GM12878 (cell line): ENCODE measurements around the gene RRAGD. TPM values are rescaled to one million over a fixed set of nuclear protein-coding genes. Genes with fewer than 3 reads are reported as not detected.

Experiments
- BHLHE40 ChIP-seq, 2 experiments: fragments of 450-650 bp in 1 of 2; IDR thresholded peaks; 2 replicates each; pipeline ENCODE4 v1.6.1; 2011 to 2017; ENCODE audit warnings: low read depth in 2 of 2, borderline replicate concordance in 1 of 2, improper control_type of control experiment in 1 of 2, low read length in 1 of 2, mild to moderate bottlenecking in 1 of 2
- CBX5 ChIP-seq: sonication (generic); IDR thresholded peaks from 2 replicates; pipeline ENCODE4 v1.6.1; 2016; ENCODE audit warnings: low read depth, moderate library complexity, mild to moderate bottlenecking, inconsistent platforms
- CHD2 ChIP-seq: IDR thresholded peaks from 2 replicates; pipeline ENCODE4 v1.6.1; 2011; ENCODE audit warnings: low read depth, low read length, improper control_type of control experiment, borderline replicate concordance
- EZH2 ChIP-seq: IDR thresholded peaks from 2 replicates; pipeline ENCODE4 v1.6.1; 2012; ENCODE audit warnings: low read depth, mild to moderate bottlenecking, control low read depth, inconsistent platforms, low read length, borderline replicate concordance; ENCODE audit not compliant: control insufficient read depth
- MTA2 ChIP-seq: fragments of 450-650 bp; IDR thresholded peaks from 2 replicates; pipeline ENCODE4 v1.6.1; 2016; ENCODE audit warnings: low read depth, mild to moderate bottlenecking, moderate library complexity
- NFYB ChIP-seq: IDR thresholded peaks from 2 replicates; pipeline ENCODE4 v1.6.1; 2011; ENCODE audit warnings: low read depth, mild to moderate bottlenecking, low read length, improper control_type of control experiment, moderate library complexity; ENCODE audit not compliant: insufficient read depth
- POLR2A ChIP-seq: IDR thresholded peaks from 2 replicates; pipeline ENCODE4 v1.6.1; 2011; ENCODE audit warnings: low read depth, mild to moderate bottlenecking, low read length
- RUNX3 ChIP-seq: IDR thresholded peaks from 2 replicates; pipeline ENCODE4 v1.6.1; 2012; ENCODE audit warnings: low read length, inconsistent platforms
- SMAD1 ChIP-seq: fragments of 450-650 bp; IDR thresholded peaks from 2 replicates; pipeline ENCODE4 v1.6.1; 2018; ENCODE audit warnings: mild to moderate bottlenecking, low read depth; ENCODE audit not compliant: partially characterized antibody
- SMC3 ChIP-seq: IDR thresholded peaks from 2 replicates; pipeline ENCODE4 v1.6.1; 2011; ENCODE audit warnings: low read length, improper control_type of control experiment, borderline replicate concordance
- SP1 ChIP-seq: IDR thresholded peaks from one replicate; pipeline ENCODE4 v1.6.1; 2011; ENCODE audit warnings: low read depth, low read length
- STAT3 ChIP-seq: IDR thresholded peaks from 2 replicates; pipeline ENCODE4 v1.6.1; 2011; ENCODE audit warnings: low read depth, low read length, improper control_type of control experiment
- YY1 ChIP-seq: IDR thresholded peaks from 2 replicates; pipeline ENCODE4 v1.6.1; 2011; ENCODE audit warnings: low read depth, mild to moderate bottlenecking, low read length
- ZNF217 ChIP-seq: fragments of 450-650 bp; IDR thresholded peaks from 2 replicates; pipeline ENCODE4 v1.6.1; 2017; ENCODE audit warnings: antibody characterized with exemption, mild to moderate bottlenecking
- polyA plus RNA-seq, 11 experiments: library from polyadenylated mRNA; depleted of rRNA in 4 of 11; unstranded in 6 of 11; stranded (reverse) in 5 of 11; fragments of >200 nt; fragmentation: Nextera tagmentation in 4 of 11; fragmentation: Illumina TruSeq in 1 of 11; extraction: Ambion mirVana in 4 of 11; extraction: Trizol in 1 of 11; gene quantifications; 1 replicate in 1 of 11; 2 replicates in 10 of 11; pipeline versions ENCODE4 v1.2.1 to v1.2.3, GENCODE V29; 2011 to 2016; ENCODE audit warnings: inconsistent platforms in 2 of 11, missing spikeins in 2 of 11, low read depth in 1 of 11
- total RNA-seq, 4 experiments: library from RNA; depleted of rRNA in 3 of 4; stranded (reverse); fragments of >200 nt in 3 of 4; fragmentation: Illumina TruSeq in 1 of 4; extraction: Trizol in 1 of 4; gene quantifications; 2 replicates each; pipeline versions ENCODE4 v1.2.1 to v1.2.3, GENCODE V29; 2013 to 2021
- TF ChIP-seq, protein P1 (sequence below): fragments of 450-650 bp; IDR thresholded peaks from 2 replicates; pipeline ENCODE4 v1.6.1; 2016; ENCODE audit warnings: mild to moderate bottlenecking
- TF ChIP-seq, protein P2 (sequence below): IDR thresholded peaks from 2 replicates; pipeline ENCODE4 v1.6.1; 2012; ENCODE audit warnings: low read length, inconsistent platforms
- TF ChIP-seq, protein P3 (sequence below): fragments of 450-650 bp; formaldehyde crosslinking; IDR thresholded peaks from 2 replicates; pipeline ENCODE4 v1.5.0; 2022; ENCODE audit warnings: mild to moderate bottlenecking, missing genetic modification characterization
- TF ChIP-seq, protein P4 (sequence below), 3 experiments: IDR thresholded peaks in 2 of 3; conservative IDR thresholded peaks in 1 of 3; 2 replicates each; pipeline ENCODE4 v1.5.1; 2011; ENCODE audit warnings: low read depth in 3 of 3, low read length in 3 of 3, mild to moderate bottlenecking in 3 of 3, control low read depth in 2 of 3, moderate library complexity in 2 of 3, inconsistent platforms in 1 of 3, mixed read lengths in 1 of 3; ENCODE audit not compliant: control insufficient read depth in 2 of 3, insufficient read depth in 1 of 3; ENCODE audit errors: extremely low read depth in 1 of 3
- TF ChIP-seq, protein P5 (sequence below): fragments of 450-650 bp; IDR thresholded peaks from 2 replicates; pipeline ENCODE4 v1.6.1; 2016; ENCODE audit warnings: mild to moderate bottlenecking

Gene RRAGD
- total and polyA plus RNA-seq, 10 of the 15 experiments (the other 5 are each of a cell fraction or from before 2014, with no cell fraction given), result 4.6 to 17.4 (median 8.5) TPM

DNA sequence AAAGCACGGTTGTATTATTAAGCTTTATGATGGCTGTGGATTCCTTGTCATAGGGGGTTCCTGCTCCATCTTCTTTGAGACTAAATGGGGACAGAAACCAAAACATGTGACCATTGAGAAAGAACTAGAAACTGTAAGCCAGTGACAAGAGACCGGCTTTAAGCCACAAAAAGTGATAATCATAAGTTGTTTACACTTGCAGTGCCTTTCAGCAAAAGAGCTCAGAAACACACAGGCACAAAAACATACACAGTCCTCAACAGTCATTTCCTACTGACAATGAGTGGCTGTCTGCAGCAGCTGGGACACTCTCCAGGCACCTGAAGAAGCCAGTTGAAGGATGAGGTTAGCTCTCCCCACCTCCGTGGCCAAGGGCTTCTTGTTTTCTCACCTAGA, 39.6 kb downstream of the RRAGD start (continued):
- TF ChIP-seq, protein P1, sequence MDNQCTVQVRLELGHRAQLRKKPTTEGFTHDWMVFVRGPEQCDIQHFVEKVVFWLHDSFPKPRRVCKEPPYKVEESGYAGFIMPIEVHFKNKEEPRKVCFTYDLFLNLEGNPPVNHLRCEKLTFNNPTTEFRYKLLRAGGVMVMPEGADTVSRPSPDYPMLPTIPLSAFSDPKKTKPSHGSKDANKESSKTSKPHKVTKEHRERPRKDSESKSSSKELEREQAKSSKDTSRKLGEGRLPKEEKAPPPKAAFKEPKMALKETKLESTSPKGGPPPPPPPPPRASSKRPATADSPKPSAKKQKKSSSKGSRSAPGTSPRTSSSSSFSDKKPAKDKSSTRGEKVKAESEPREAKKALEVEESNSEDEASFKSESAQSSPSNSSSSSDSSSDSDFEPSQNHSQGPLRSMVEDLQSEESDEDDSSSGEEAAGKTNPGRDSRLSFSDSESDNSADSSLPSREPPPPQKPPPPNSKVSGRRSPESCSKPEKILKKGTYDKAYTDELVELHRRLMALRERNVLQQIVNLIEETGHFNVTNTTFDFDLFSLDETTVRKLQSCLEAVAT, result no peak
- TF ChIP-seq NFYB (no peak), ZNF217 (no peak), STAT3 (no peak), CBX5 (0 out of 2 replicates have a peak, but pooled peaks have one; percentile 45), BHLHE40 (IDR thresholded peaks at IDR 0.05; ENCODE audit: borderline replicate concordance in 1 of 2, low read depth in 2 of 2, low read length in 1 of 2) (peak; percentile 9 to 26; a peak in 1 of 4 replicates), SMAD1 (no peak), CHD2 (no peak), SP1 (no peak), POLR2A (no peak), YY1 (no peak), RUNX3 (peak; percentile 80), MTA2 (peak; percentile 42; the same call in 1 of the 2 replicates), EZH2 (no peak), SMC3 (no peak)
- TF ChIP-seq, protein P2, sequence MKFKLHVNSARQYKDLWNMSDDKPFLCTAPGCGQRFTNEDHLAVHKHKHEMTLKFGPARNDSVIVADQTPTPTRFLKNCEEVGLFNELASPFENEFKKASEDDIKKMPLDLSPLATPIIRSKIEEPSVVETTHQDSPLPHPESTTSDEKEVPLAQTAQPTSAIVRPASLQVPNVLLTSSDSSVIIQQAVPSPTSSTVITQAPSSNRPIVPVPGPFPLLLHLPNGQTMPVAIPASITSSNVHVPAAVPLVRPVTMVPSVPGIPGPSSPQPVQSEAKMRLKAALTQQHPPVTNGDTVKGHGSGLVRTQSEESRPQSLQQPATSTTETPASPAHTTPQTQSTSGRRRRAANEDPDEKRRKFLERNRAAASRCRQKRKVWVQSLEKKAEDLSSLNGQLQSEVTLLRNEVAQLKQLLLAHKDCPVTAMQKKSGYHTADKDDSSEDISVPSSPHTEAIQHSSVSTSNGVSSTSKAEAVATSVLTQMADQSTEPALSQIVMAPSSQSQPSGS, result no peak; the same call in none of the 2 replicates
- TF ChIP-seq, protein P3, sequence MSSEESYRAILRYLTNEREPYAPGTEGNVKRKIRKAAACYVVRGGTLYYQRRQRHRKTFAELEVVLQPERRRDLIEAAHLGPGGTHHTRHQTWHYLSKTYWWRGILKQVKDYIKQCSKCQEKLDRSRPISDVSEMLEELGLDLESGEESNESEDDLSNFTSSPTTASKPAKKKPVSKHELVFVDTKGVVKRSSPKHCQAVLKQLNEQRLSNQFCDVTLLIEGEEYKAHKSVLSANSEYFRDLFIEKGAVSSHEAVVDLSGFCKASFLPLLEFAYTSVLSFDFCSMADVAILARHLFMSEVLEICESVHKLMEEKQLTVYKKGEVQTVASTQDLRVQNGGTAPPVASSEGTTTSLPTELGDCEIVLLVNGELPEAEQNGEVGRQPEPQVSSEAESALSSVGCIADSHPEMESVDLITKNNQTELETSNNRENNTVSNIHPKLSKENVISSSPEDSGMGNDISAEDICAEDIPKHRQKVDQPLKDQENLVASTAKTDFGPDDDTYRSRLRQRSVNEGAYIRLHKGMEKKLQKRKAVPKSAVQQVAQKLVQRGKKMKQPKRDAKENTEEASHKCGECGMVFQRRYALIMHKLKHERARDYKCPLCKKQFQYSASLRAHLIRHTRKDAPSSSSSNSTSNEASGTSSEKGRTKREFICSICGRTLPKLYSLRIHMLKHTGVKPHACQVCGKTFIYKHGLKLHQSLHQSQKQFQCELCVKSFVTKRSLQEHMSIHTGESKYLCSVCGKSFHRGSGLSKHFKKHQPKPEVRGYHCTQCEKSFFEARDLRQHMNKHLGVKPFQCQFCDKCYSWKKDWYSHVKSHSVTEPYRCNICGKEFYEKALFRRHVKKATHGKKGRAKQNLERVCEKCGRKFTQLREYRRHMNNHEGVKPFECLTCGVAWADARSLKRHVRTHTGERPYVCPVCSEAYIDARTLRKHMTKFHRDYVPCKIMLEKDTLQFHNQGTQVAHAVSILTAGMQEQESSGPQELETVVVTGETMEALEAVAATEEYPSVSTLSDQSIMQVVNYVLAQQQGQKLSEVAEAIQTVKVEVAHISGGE (CRISPR knock-in tag), result no peak
- TF ChIP-seq, protein P4, sequence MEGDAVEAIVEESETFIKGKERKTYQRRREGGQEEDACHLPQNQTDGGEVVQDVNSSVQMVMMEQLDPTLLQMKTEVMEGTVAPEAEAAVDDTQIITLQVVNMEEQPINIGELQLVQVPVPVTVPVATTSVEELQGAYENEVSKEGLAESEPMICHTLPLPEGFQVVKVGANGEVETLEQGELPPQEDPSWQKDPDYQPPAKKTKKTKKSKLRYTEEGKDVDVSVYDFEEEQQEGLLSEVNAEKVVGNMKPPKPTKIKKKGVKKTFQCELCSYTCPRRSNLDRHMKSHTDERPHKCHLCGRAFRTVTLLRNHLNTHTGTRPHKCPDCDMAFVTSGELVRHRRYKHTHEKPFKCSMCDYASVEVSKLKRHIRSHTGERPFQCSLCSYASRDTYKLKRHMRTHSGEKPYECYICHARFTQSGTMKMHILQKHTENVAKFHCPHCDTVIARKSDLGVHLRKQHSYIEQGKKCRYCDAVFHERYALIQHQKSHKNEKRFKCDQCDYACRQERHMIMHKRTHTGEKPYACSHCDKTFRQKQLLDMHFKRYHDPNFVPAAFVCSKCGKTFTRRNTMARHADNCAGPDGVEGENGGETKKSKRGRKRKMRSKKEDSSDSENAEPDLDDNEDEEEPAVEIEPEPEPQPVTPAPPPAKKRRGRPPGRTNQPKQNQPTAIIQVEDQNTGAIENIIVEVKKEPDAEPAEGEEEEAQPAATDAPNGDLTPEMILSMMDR (IDR thresholded peaks at IDR 0.05 in 2 of 3, conservative IDR thresholded peaks at IDR 0.05 in 1 of 3; ENCODE audit: control insufficient read depth in 2 of 3, extremely low read depth in 1 of 3, insufficient read depth in 1 of 3, low read depth in 3 of 3, low read length in 3 of 3), result no peak
- TF ChIP-seq, protein P5, sequence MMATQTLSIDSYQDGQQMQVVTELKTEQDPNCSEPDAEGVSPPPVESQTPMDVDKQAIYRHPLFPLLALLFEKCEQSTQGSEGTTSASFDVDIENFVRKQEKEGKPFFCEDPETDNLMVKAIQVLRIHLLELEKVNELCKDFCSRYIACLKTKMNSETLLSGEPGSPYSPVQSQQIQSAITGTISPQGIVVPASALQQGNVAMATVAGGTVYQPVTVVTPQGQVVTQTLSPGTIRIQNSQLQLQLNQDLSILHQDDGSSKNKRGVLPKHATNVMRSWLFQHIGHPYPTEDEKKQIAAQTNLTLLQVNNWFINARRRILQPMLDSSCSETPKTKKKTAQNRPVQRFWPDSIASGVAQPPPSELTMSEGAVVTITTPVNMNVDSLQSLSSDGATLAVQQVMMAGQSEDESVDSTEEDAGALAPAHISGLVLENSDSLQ, result no peak
